IPS-11a (cell line): ENCODE data around the gene CSF2RB.

Experiments used
- H3K4me3 ChIP-seq: one replicate; pipeline ENCODE4 v1.5.1; 2013; ENCODE audit warnings: low read depth, low read length, control low read depth

The CSF2RB gene

DNA sequence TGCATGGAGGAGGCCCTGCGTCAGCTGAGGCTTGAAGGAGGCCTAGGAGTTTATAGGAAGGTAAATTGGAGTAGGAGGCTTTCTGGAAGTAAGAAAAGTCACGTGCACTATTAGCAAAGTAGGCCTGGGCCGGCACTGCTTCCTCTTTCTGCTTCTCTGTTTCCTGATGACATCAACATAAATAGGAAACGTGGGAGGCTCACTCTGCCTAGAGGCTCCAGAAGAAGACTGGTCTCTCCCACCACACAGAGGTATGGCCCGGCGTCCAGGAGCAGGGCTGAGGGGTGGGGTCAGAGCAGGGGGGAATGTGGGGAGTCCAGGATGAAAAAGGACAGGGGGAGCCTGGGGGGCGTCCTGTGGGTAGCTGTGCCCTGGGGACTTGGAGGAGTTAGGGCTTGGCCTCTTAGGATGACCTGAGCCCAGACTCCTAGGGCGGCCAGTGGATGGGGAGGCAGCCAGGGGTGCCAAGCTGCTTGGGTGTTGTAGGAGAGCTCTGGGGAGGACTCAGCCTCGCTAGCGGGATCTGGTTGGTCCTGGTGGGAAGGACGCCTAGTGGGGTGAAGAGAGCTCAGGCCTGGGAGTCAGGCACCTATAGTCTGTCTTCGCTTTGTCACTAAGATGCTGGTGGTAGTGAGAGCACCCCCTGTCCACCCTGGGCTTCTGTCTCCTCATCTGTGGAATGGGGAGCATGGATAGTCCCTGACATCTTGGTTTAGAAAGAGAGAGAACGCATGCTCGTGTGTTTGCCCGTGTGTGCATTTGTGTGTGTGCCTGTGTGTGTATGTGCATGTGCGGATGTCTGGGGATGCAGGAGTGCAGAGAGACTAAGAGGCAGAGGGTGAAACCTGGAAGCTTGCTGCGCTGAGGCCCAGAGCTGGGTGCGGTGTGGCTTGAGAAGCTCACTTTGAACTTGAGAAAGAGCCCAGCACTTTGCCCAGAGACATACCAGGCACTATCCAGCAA lies at the start of gene CSF2RB:
Gene CSF2RB (plus strand): TSS at position 202 of the 963 bp plus-strand sequence. CDS start 8,580 bp downstream, outside the sequence.
- H3K4me3 ChIP-seq, result no peak within 1 kb of the TSS

GRCh38 chr22:36863979-36864378 lies 49.4 kb upstream of the CSF2RB start:
- H3K4me3 ChIP-seq, result no peak overlapping the region

DNA sequence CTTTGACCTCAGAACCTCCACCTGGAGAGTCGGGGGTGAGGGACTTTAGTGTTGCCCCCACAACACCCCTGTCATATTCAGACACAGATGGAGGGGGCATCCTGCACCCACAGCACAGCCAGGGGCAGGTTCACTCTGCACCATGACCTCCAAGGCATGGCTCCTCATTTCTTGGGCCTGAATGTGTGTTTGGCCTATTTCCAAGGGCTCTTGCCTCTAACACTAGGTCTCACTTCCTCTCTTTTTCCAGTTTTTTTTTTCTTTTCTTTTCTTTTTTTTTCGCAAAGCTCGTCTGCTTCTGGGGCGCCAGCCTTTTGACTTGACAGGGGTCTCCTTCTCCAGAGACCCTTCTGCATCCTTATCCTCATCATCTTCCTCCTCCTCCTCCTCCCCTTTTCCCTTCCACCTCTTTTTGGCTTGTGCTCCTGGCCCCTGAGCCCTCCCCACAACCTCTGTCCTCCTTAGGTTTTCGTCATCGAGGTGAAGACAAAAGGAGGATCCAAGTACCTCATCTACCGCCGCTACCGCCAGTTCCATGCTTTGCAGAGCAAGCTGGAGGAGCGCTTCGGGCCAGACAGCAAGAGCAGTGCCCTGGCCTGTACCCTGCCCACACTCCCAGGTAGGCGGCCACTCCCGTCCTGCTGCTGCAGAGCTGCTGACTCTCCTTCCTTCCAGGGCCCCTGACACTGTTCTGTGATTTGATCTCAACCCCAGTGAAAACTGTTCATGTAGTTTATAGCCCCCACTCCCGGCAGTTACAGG lies 48.8 kb upstream of the CSF2RB start:
- no peak overlapping the region for H3K4me3 ChIP-seq

- no peak overlapping the region for H3K4me3 ChIP-seq
Measured at GRCh38 chr22:36865346-36865745, 48.1 kb upstream of the CSF2RB start.

GRCh38 chr22:36867695-36868094 lies 45.7 kb upstream of the CSF2RB start:
- H3K4me3 ChIP-seq, result no peak overlapping the region

- H3K4me3 ChIP-seq, result no peak overlapping the region
Measured at GRCh38 chr22:36868546-36869181, 44.8 kb upstream of the CSF2RB start.

DNA sequence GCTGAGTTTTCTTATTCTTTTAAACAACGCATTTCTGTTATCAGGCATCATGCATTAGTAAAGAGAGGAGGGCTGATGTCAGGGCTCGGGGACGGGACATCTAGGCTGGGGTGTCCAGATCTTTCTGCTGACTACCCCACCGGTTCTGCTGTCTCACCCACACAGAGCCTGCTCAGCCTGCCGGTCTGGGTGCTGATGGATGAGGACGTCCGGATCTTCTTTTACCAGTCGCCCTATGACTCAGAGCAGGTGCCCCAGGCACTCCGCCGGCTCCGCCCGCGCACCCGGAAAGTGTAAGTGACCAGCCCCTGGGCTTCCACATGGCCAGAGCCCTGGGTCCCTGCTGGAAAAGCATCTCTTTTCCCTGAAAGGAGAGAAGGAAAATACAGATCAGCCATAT lies 43.2 kb upstream of the CSF2RB start:
- no peak overlapping the region for H3K4me3 ChIP-seq

- no peak overlapping the region for H3K4me3 ChIP-seq
Measured at GRCh38 chr22:36871669-36872081, 41.8 kb upstream of the CSF2RB start.

- H3K4me3 ChIP-seq, result no peak overlapping the region
Measured at GRCh38 chr22:36872084-36872483, 41.3 kb upstream of the CSF2RB start.

DNA sequence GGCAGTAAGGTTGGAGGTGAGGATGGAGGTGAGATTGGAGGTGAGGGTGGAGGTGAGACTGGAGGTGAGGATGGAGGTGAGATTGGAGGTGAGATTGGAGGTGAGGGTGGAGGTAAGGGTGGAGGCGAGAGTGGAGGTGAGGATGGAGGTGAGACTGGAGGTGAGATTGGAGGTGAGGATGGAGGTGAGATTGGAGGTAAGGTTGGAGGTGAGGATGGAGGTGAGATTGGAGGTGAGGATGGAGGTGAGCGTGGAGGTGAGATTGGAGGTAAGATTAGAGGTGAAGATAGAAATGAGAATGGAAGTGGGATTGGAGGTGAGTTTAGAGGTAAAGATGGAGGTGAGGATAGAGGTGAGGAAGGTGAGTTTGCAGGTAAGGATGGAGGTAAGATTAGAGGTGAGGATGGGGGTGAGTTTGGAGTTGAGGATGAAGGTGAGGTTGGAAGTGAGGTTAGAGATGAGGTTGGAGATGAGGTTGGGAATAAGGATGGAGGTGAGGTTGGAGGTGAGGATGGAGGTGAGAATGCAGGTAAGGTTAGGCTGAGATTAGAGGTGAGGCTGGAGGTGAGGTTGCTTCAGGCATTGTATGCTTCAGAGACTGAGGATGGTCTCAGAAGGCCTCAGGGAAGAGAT lies 40.4 kb upstream of the CSF2RB start:
- no peak overlapping the region for H3K4me3 ChIP-seq

- H3K4me3 ChIP-seq, result no peak overlapping the region
Measured at GRCh38 chr22:36873614-36874308, 39.7 kb upstream of the CSF2RB start.

DNA sequence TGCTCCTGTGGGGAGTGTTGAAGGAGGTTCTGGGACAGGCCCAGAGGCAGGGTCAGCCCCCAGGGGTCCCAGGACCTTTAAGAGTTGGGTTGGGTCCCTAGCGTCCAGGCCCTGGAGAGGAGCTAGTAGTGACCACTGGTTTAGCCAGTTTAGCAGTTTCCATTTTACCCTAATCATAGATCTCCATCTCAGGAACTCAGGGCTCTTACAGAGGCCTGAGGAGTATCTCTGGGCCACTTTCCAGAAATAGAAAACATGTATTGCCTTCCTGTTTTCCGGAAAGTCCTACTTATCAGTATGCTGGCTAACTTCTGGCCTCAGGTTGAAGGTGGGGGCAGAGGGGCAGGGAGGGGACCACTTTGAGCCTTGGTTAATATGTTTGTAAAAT lies 39.1 kb upstream of the CSF2RB start:
- no peak overlapping the region for H3K4me3 ChIP-seq

DNA sequence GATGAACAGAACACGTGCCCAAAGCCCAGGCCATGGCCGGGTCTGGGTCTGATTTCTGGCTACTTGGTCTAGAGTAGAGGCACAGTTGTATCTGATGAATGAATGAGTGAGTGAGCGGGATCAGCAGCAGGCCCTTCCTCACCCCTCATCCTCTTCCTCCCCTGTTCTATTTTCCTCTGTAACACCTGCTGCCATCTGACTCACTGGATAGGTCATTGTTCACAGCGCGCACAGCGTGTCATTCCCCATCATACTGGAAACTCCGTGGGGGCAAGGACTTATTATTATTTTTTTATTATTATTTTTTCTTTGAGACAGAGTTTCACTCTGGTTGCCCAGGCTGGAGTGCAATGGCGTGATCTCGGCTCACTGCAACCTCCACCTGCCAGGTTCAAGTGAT lies 38.7 kb upstream of the CSF2RB start:
- H3K4me3 ChIP-seq, result no peak overlapping the region

DNA sequence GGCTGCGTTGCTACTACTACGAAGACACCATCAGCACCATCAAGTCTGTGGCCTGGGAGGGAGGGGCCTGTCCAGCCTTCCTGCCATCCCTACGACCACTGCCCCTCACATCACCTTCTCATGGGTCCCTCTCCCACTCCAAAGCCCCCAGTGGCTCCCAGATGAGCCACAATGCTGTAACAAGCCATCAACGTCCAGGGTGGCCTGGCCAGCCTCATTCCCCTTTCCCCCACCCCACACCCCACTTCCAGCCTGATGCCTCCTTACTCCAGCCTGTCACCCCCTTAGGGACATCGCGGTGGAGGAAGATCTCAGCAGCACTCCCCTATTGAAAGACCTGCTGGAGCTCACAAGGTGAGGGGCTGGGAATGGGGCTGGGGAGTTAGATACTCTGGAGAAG lies 37.7 kb upstream of the CSF2RB start:
- no peak overlapping the region for H3K4me3 ChIP-seq

GRCh38 chr22:36879775-36880174 lies 33.7 kb upstream of the CSF2RB start:
- no peak overlapping the region for H3K4me3 ChIP-seq

DNA sequence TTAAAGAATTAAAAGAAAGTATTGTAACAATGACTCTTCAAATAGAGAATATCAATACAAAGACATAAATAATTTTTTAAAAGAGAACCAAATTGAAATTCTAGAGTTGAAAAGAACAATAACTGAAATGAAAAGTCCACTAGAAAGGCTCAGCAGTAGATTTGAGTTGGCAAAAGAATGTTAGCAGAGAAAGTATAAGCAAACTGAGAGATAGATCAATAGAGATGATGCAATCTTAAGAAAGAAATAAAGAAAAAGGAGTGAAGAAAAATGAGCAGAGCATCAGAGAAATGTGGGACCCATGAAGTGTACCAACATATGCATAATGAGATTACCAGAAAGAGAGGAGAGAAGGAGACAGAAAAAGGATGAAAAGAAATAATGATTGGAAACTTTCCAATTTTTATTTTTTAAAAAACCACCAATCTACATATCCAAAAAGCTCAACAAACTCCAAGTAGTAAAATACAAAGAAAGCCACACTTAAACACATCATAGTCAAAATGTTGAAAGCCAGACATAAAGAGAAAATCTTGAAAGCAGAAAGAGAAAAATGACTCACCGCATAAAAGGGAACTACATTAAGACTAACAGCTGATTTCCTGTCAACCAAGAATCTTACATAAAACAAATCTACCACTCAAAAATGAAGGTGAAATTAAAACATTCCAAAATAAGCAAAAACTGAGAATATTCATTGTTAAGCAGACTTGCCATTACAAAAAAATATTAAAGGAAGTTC lies 31.8 kb upstream of the CSF2RB start:
- H3K4me3 ChIP-seq, result no peak overlapping the region

DNA sequence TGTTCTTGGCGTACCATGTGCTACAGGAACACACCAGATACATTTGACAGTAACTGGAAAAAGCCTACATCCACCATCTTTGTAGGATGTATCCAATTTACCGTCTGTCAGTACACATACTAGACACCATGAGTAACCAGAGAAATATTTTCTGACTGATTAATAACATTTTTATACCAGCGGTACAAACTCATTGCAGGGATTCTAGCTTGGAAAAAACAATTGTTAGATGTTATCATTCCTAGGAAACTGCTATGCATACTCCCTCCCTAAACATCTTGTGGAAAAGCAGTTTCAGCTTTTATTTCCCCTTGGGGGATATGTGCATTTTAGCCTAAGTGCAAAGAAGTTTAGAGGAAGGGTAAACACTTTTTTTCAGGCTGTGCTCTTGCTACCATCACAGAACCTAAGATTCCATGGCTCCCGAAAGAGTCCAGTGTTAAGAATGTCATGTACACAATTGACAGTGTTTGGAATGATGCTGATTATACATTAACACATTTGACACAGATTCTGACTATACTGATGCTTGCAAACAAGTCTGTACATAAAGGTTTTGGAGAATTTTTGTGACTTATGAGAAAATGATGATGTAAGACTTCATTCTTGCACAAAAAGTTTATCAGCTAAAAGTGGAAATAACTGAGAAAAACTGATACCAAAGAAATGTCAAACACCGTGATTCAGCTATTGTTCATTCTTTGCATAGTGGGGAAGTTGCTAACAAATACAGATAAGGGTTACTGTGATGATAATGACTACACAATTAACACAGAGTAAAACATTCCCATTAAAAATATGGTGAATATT lies 28.9 kb upstream of the CSF2RB start:
- H3K4me3 ChIP-seq, result no peak overlapping the region

DNA sequence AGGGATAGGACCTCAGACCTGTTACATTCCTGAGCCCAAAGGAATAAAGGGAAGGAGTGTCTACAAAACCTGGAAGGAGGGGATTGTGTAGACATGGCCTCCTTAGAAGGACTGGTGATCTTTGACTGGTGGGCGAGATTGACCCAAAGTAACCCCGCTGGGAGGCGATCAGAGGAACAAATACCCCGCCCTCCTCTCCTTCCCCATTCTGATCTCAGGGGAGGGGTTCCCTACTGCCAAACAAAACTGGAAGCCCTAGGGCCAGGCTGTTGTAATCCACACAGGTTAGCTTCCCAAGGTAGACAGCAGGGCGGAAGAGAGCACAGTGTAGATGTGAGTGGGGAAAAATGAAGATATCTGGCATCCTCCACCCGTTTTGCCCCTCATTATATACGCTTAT lies 28.0 kb upstream of the CSF2RB start:
- no peak overlapping the region for H3K4me3 ChIP-seq

- no peak overlapping the region for H3K4me3 ChIP-seq
Measured at GRCh38 chr22:36886016-36886415, 27.4 kb upstream of the CSF2RB start.
